ENCODE measurements around the gene CCDC158.
A peak's percentile ranks its signal among the peaks of the same experiment; 100 is the strongest.
"Not testable (repeated sequence)": the region's sequence is repeated elsewhere in the genome, so short reads cannot be mapped to it uniquely, and the experiment has no call there.

CCDC158 gene

DNA sequence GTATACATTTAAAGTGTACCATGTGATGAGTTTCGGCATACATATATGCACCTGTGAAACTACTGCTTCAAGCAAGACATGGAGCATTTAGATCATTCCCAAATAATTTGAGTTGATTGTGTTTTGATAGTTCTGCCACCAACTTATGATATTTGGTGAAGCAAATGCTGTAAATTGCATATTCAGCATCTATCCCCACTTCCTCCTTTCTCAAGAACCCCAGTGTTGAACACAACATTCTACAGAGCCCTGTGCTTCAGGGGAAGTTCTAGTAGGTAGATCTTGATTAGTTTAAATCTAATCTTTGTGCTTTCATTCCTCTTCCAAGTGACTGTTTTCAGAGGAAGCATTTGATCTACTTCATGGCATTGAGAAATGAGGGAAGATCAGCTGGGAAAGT lies 8.7 kb upstream of the CCDC158 start:
- DNase-seq: no peak

DNA sequence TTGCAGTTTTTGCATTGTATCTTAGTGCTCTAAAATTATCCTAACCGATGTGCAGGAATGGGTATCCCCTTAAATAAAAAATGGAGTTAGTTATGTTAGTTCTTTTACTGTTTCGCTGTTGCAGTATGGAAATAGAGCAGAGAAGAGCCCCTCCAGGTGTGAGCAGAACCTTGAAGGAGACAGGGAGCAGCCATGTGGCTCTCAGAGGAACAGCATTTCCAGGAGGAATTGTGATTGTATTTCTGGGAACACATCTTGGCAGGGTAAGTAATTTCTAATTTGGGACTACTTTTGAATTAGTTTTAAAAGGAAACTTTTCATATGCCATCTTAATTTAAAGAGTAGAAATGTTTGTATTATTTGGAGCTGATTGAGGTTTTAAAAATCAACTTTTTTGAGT lies 5.3 kb upstream of the CCDC158 start:
- no peak for DNase-seq

DNA sequence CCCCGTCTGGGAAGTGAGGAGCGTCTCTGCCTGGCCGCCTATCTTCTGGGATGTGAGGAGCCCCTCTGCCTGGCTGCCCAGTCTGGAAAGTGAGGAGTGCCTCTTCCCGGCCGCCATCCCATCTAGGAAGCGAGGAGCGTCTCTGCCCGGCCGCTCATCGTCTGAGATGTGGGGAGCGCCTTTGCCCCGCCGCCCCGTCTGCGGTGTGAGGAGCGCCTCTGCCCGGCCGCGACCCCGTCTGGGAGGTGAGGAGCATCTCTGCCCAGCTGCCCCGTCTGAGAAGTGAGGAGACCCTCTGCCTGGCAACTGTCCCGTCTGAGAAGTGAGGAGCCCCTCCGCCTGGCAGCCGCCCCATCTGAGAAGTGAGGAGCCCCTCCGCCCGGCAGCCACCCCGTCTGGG lies 2.2 kb upstream of the CCDC158 start:
- DNase-seq: not testable (repeated sequence)

- no peak for DNase-seq
Observed at GRCh38 chr4:76420188-76420761, 666 bp downstream of the CCDC158 start.

DNA sequence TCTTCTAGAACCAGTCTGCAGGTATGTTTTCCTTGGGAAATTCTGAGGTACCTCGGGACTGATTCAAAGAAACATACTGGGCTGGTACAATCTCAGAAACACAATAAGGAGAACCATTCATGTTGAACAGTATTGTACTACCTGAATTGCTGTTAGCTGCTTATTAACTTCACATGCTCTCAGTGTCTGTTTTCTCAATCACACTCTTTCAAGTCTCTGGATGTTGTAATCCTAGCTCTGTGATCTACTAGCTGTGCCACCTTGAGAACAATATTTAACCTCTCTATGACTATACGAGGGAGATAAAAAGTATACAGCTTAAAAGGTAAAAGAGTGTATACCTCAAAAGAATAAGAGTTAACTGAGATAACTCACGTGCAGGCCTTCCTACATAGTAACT lies 10.3 kb downstream of the CCDC158 start:
- DNase-seq: no peak

GRCh38 chr4:76407440-76408119 lies 13.4 kb downstream of the CCDC158 start:
- DNase-seq: no peak

DNA sequence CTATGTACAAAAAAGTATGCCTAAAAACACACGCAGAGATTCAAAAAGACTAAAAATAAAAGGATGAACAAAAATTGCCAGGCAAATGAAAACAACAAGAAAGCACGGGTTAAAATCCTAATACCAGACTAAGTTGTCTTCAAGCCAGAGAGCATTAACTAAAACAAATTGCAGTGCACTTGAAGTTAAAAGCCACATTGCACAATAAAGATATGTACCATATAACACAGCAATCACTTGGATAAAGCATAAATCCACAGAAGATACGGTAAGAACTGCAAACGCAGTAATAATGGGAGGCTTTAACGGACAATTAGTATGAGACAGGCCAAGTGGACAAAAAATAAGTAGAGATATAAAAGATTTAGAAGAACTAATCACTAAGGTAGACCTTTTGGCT lies 14.9 kb downstream of the CCDC158 start:
- DNase-seq: no peak

GRCh38 chr4:76401654-76402053 lies 19.3 kb downstream of the CCDC158 start:
- no peak for DNase-seq

- no peak for DNase-seq
Observed at GRCh38 chr4:76388160-76388908, 32.6 kb downstream of the CCDC158 start.

DNA sequence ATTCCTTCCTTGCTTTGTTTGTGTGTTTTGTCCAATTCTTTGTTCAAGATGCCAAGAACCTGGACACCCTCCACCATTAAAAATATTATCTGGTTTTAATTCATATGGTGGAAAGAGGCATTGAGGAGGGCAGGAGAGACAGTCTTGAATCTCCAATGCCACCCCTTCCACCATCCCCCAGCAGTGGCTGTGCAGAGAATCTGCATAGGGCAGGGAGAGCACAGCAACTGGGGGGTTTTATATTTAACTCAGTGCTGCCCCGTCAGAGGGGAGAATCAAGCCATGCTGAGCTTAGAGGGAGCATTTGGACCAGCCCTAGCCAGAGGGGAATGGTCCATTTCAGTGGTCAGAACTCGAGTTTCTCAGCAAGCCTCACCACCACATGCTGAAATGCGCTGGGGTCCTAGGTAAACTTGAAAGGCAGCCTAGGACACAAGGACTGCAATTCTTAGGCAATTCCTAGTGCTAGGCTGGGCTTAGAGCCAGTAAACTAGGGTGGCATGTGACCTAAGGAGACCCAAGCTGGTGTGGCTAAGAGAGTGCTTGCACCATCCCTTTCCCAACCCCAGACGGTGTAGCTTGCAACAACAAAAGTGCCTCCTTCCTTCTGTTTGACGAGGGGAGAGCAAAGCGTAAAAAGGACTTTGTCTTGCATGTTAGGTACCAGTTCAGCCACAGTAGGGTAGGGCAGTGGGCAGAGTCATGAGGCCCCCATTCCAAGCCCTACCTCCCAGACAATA lies 34.2 kb downstream of the CCDC158 start:
- DNase-seq: no peak

DNA sequence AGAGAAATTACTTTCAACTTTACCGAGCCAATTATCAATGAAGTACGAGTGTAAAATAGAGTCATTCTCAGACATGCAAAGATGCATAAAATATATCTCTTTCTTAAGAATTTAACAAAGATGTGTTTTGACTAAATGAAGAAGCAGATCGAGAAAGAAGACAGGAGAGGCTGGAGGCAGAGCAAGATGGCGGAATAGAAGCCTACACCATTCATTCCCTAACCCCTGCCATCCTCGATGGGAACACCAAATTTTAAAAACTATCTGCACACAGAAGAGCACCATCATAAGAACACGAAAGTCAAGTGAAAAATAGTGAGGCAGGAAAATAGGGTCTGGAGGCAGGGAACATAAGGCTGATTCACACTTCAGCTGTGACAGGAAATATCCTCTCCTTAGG lies 35.0 kb downstream of the CCDC158 start:
- DNase-seq: no peak

DNA sequence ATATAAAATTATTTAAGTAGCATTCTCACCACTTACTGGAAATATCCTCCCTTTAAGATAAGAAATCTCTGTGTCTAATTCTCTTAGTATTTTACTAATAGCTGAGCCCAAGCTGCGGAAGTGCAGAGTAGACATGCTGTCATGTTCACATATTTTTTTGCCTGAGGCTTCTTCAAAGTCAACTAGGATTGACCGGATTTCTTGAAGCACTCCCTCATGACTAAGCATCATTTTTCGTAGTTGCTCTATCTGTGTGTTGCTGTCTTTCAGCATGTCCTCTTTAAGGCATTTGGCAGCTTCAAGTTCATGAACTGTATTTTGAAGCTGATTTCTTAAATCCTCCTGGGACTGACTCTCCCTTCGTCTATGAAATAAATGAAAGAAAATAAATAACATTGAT lies 36.9 kb downstream of the CCDC158 start:
- no peak for DNase-seq

DNA sequence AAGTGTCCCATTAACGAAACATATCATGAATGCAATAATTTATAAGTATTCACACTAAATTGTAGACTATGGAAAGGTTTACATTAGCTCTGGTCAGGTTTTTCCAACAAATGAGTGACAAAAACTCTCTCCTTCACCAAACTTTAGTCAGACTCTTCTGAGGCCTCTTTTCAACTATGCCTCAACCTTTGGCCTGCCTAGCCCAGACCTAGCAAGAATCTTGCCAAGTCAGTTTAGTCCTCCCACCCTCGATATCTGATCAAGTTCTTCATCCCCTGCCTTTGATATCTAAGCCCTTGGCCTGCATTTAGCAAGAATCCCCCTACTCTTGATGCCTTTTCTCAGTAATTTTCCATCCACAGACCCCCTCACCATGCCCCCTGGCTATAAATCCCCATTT lies 37.9 kb downstream of the CCDC158 start:
- DNase-seq: no peak

- DNase-seq: no peak
Observed at GRCh38 chr4:76381986-76382385, 39.0 kb downstream of the CCDC158 start.

DNA sequence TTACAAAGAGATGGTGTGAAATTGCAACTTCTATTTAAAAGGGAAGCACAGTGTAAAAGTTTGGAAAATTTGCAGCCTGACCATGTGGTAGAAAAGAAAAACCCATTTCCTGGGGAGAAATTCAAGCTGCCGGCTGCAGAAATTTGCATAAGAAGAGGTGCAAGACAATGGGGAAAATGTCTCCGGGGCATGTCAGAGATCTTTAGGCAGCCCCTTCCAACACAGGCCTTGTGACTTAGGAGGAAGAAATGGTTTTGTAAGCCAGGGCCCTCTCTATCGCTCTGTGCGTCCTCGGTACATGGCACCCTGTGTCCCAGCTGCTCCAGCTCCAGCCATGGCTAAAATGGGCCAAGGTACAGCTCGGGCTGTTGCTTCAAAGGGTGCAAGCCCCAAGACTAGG lies 40.4 kb downstream of the CCDC158 start:
- no peak for DNase-seq

GRCh38 chr4:76377911-76378310 lies 43.0 kb downstream of the CCDC158 start:
- DNase-seq: peak; percentile 8 to 33

GRCh38 chr4:76377481-76377901 lies 43.5 kb downstream of the CCDC158 start:
- DNase-seq: no peak

- no peak for DNase-seq
Observed at GRCh38 chr4:76376534-76376933, 44.4 kb downstream of the CCDC158 start.

GRCh38 chr4:76375703-76376102 lies 45.2 kb downstream of the CCDC158 start:
- no peak for DNase-seq

GRCh38 chr4:76374798-76375197 lies 46.1 kb downstream of the CCDC158 start:
- no peak for DNase-seq

DNA sequence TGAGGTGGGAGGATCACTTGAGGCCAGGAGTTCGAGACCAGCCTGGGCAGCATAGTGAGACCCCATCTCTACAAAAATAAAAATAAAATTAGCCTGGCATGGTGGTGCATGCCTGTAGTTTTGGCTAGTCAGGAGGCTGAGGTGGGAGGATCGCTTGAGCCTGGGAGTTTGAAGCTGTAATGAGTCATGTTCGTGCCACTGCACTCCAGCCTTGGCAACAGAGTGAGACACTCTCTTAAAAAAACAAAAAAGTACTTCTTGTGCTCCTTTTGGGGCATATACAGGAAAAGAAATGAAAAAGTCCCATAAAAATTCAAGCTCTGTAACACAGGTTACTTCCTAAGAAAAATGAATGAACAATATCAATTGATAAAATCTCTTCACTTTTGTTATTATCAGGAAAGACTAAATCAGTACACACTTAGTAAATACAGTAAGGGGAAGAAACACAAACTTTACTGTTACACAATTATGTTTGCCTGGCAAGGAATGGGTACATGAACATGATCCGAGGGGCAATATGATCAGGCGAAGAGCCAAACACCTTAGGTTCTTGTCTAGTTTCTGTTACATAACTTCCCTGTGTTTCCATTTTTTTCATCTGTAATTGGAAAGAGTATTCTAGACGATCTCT lies 46.9 kb downstream of the CCDC158 start:
- no peak for DNase-seq

DNA sequence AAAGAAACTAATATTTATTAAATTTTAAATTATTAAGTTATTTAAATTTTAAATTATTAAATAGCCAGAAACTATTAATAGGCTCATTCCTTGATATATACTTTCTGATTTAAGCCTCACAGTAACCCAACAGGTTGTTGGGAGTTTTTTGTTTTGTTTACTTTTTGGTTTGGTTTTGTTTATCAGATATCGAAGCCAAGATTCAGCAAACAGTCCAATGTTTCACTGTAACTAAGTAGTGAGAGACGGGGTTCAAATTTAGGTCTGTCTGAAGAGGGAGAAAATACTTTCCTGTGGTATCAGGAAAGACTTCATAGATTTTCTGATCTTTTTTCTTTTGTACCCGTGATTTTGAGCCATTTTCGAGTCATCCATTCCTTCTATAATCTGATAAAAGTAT lies 54.2 kb downstream of the CCDC158 start:
- no peak for DNase-seq

DNA sequence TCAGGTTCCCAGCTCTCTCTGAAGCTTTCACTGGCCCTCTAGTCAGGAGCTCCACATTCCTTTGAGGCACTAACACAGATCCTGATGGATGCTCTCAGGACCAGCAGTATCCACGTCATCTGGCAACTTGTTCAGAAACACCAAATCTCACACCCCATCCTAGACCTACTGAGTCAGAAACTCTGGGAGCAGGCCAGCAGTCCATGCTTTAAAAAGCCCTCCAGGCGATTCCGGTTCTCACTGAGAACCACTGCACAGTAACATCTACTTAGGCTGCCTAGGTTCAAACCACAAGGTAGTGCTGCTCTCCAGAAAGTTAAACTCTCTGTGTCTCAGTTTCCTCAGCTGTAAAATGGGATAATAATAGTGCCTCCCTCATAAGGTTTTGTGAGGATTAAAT lies 55.3 kb downstream of the CCDC158 start:
- DNase-seq: no peak

Data from activated CD4-positive, alpha-beta T cell treated with anti-CD3 and anti-CD28 coated beads for 4 hours (primary cell).